ENCODE data around the gene CYP4F12.

DNA sequence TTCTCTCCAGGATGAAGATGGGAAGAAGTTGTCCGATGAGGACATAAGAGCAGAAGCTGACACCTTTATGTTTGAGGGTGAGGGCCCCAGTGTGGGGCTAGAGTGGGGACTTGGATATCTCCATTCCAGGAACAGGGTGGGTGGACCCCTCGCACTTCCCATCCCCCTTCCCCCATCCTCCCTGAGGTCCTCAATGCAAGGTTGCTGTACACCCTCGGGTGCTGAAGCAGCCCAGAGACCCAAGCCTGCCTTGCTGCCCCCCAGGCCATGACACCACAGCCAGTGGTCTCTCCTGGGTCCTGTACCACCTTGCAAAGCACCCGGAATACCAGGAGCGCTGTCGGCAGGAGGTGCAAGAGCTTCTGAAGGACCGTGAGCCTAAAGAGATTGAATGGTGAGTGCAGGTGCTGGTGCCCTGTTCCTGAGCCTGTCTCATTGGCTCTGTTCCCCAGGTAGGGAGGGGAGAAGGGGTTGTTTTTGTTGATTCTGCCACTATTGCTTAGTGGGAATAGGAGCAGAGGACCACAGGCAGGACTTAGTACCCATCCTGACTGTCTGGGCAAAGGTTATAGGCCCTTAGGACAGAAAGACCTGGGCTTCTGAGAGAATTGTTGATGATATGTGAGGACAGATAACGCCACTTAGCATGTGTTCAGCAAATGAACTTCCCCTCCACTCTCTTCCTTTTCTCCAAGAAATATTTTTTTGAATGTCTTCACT lies 20.2 kb upstream of the CYP4F12 start:
- TF ChIP-seq POLR2A (IDR thresholded peaks at IDR 0.05; ENCODE audit: low read length) (no peak), GATA1 (IDR thresholded peaks at IDR 0.05; ENCODE audit: low read depth, low read length) (no peak)
